ENCODE results near the gene CES2.
A peak's percentile ranks its signal among the peaks of the same experiment; 100 is the strongest.
"Not testable (repeated sequence)": the region's sequence is repeated elsewhere in the genome, so short reads cannot be mapped to it uniquely, and the experiment has no call there.

The CES2 gene

GRCh38 chr16:66936889-66937554 is 1.7 kb downstream of the CES2 start:
- no peak for DNase-seq

- no peak for DNase-seq
These were observed 2.5 kb downstream of the CES2 start for GRCh38 chr16:66937725-66938337.

GRCh38 chr16:66939366-66939765 is 4.0 kb downstream of the CES2 start:
- DNase-seq, result no peak

GRCh38 chr16:66940236-66940635 is 4.9 kb downstream of the CES2 start:
- DNase-seq, result no peak

- DNase-seq, result no peak
These were observed 7.7 kb downstream of the CES2 start for GRCh38 chr16:66942981-66943380.

- no peak for DNase-seq
These were observed 8.2 kb downstream of the CES2 start for GRCh38 chr16:66943426-66944053.

- no peak for DNase-seq
These were observed 8.7 kb downstream of the CES2 start for GRCh38 chr16:66944054-66944441.

- not testable (repeated sequence) for DNase-seq
These were observed 9.7 kb downstream of the CES2 start for GRCh38 chr16:66944971-66945370.

- no peak for DNase-seq
These were observed 10.6 kb downstream of the CES2 start for GRCh38 chr16:66945939-66946338.

- DNase-seq, result no peak
These were observed 11.2 kb downstream of the CES2 start for GRCh38 chr16:66946541-66946940.

GRCh38 chr16:66946974-66947301 is 11.6 kb downstream of the CES2 start:
- no peak for DNase-seq

- DNase-seq, result peak; percentile 25
These were observed 12.2 kb downstream of the CES2 start for GRCh38 chr16:66947302-66948065.

GRCh38 chr16:66948134-66948836 is 13.0 kb downstream of the CES2 start:
- DNase-seq, result no peak

- DNase-seq, result no peak
These were observed 13.5 kb downstream of the CES2 start for GRCh38 chr16:66948837-66949225.

GRCh38 chr16:66949472-66949871 is 14.2 kb downstream of the CES2 start:
- DNase-seq, result no peak

GRCh38 chr16:66950437-66950836 is 15.1 kb downstream of the CES2 start:
- no peak for DNase-seq

GRCh38 chr16:66950971-66951790 is 15.9 kb downstream of the CES2 start:
- DNase-seq, result peak; percentile 27

GRCh38 chr16:66952430-66953110 is 17.3 kb downstream of the CES2 start:
- peak; percentile 96 for DNase-seq

- DNase-seq, result no peak
These were observed 18.3 kb downstream of the CES2 start for GRCh38 chr16:66953462-66954096.

GRCh38 chr16:66954097-66954659 is 18.9 kb downstream of the CES2 start:
- DNase-seq, result peak; percentile 50
